22Rv1 (cell line): ENCODE measurements around the gene SRF.

Source experiments
- CTCF ChIP-seq: fragments of 450-650 bp; IDR thresholded peaks from 2 replicates; pipeline ENCODE4 v1.5.1; 2017; ENCODE audit warnings: mild to moderate bottlenecking
- ZFX ChIP-seq: fragments of 450-650 bp; IDR thresholded peaks from 2 replicates; pipeline ENCODE4 v1.6.1; 2017; ENCODE audit warnings: antibody characterized with exemption, borderline replicate concordance

GRCh38 chr6:43180058-43180457 is 9.0 kb downstream of the SRF start:
- TF ChIP-seq CTCF (no peak), ZFX (no peak)
